ENCODE measurements around the gene TMEM120A. TPM values are rescaled to one million over a fixed set of nuclear protein-coding genes. Genes with fewer than 3 reads are reported as not detected.

TMEM120A gene
- polyA plus RNA-seq, 1 donor (not counting 4 experiments of a cell fraction or from before 2014, with no cell fraction given): 47.0 TPM

DNA sequence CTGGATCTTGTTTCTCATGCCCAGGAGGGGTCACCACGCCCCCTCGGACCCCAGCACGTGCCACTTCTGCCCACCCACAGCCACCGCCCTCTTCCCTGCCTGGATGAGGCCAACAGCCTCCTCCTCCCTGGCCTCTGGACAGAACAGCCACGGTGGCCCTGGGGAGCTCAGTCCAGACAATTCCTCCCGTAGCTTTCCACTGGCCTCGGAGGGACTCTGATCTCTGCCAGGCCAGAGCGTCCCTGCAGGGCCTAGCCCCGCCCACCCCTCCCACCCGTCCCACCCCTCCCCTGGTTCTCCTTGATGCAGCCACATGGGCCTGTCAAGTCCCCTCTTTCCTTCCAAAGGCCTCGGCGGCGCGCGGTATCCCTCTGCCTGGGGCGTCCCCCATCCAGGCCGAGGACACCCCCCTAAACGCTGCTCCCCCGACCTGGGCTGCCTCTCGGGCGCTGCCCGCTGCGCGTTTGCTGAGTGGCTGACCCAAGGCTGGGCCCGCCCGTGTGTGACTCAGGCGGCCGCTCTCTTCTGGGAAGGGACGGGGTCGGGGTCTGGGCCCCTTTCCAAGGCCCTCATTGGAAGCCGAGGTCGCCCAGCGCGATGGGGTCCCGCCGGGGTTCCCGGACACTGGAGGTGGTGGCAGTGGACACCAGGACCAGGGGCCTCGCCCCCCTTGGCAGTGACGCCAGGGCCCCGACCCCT is 557 bp downstream of the TMEM120A start:
- TF ChIP-seq EZH2 (IDR thresholded peaks at IDR 0.05; ENCODE audit: low read length) (no peak), CTCF (optimal IDR thresholded peaks at IDR 0.05 in 1 of 3, IDR thresholded peaks at IDR 0.05 in 1 of 3, conservative IDR thresholded peaks at IDR 0.05 in 1 of 3; ENCODE audit: extremely low read depth in 1 of 3, insufficient read depth in 2 of 3, low read length in 3 of 3) (no peak)
- DNase-seq (ENCODE audit: low read depth, low spot score) (no peak), FAIRE-seq (no peak)
- Histone ChIP-seq H3K9ac (ENCODE audit: control insufficient read depth, extremely low read depth, insufficient read depth, low read length) (peak overlapping the region; percentile 72), H3K79me2 (ENCODE audit: control insufficient read depth, insufficient read depth, low read length) (no peaks in the 10 kb centered on the region), H3K36me3 (ENCODE audit: control insufficient read depth in 2 of 2, extremely low read depth in 1 of 2, insufficient read depth in 2 of 2, low read length in 2 of 2) (peaks cover 9 to 11% of the 10 kb centered on the region in 2 experiments), H3K9me3 (ENCODE audit: control insufficient read depth, low read depth, low read length) (no peaks in the 10 kb centered on the region), H3K27me3 (ENCODE audit: control insufficient read depth, extremely low read depth, insufficient read depth, low read length) (no peaks in the 10 kb centered on the region), H3K4me1 (ENCODE audit: control insufficient read depth, extremely low read depth, insufficient read depth, low read length) (peaks cover 4% of the 10 kb centered on the region), H2AFZ (ENCODE audit: control insufficient read depth, low read length) (peak overlapping the region; percentile 53), H3K9me1 (ENCODE audit: control insufficient read depth, extremely low read depth, insufficient read depth, low read length) (no peaks in the 10 kb centered on the region), H4K20me1 (ENCODE audit: control insufficient read depth, extremely low read depth, insufficient read depth, low read length) (no peaks in the 10 kb centered on the region), H3K4me2 (ENCODE audit: control insufficient read depth, extremely low read depth, insufficient read depth, low read depth, low read length) (peak overlapping the region; percentile 87), H3K4me3 (ENCODE audit: control insufficient read depth in 2 of 3, extremely low read depth in 1 of 3, insufficient read depth in 2 of 3, low read depth in 1 of 3, low read length in 3 of 3) (peak overlapping the region; percentile 76 to 82 (median 78)), H3K27ac (ENCODE audit: control insufficient read depth, insufficient read depth, low read length) (peak overlapping the region; percentile 31)
- dilution Hi-C loops (cut with MboI; ENCODE audit: extremely low pct_ligation_motif_present, low sequenced_read_pairs): no loop called here

DNA sequence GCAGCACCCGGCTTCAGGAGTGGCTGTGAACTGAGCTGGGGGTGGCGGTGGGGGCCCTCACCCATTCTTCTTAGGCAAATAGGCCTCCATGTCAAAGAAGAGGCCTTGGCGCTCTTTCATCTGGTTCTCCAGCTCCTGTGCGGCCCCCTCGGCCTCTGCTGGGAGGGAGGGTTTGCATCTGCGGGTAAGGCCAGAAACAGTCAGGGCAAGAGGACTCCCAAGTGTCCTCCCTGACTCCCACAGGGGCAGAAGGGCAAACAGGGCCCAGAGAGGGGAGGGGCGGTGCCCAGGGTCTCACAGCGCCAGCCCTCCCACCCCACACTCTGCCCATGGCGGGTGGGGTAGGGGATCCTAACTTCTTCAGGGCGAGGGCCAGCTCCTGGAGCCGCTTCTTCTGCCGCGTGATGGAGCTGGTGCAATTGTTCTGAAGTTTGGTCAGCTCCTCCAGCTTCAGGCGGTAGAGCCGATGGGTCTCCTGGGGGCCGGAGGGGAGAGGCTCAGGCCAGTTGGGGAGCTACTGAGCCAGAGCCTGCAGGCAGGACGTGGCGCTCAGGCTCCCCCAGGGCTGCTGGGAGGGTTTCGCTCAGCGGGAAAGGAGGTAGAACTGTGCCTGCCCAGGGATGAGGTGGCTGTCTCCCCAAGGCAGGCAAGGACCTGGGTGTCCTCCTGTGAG is 2.2 kb downstream of the TMEM120A start:
- Histone ChIP-seq H3K4me2 (ENCODE audit: control insufficient read depth, extremely low read depth, insufficient read depth, low read depth, low read length) (no peak overlapping the region), H3K4me3 (ENCODE audit: control insufficient read depth in 2 of 3, extremely low read depth in 1 of 3, insufficient read depth in 2 of 3, low read depth in 1 of 3, low read length in 3 of 3) (no peak overlapping the region), H4K20me1 (ENCODE audit: control insufficient read depth, extremely low read depth, insufficient read depth, low read length) (no peaks in the 10 kb centered on the region), H3K36me3 (ENCODE audit: control insufficient read depth in 2 of 2, extremely low read depth in 1 of 2, insufficient read depth in 2 of 2, low read length in 2 of 2) (peaks cover 11 to 12% of the 10 kb centered on the region in 2 experiments), H3K27ac (ENCODE audit: control insufficient read depth, insufficient read depth, low read length) (no peak overlapping the region), H3K79me2 (ENCODE audit: control insufficient read depth, insufficient read depth, low read length) (no peaks in the 10 kb centered on the region), H3K9ac (ENCODE audit: control insufficient read depth, extremely low read depth, insufficient read depth, low read length) (no peak overlapping the region), H2AFZ (ENCODE audit: control insufficient read depth, low read length) (no peak overlapping the region), H3K9me1 (ENCODE audit: control insufficient read depth, extremely low read depth, insufficient read depth, low read length) (no peaks in the 10 kb centered on the region), H3K4me1 (ENCODE audit: control insufficient read depth, extremely low read depth, insufficient read depth, low read length) (peaks cover 4% of the 10 kb centered on the region), H3K27me3 (ENCODE audit: control insufficient read depth, extremely low read depth, insufficient read depth, low read length) (no peaks in the 10 kb centered on the region), H3K9me3 (ENCODE audit: control insufficient read depth, low read depth, low read length) (no peaks in the 10 kb centered on the region)
- FAIRE-seq (no peak), DNase-seq (ENCODE audit: low read depth, low spot score) (no peak)
- TF ChIP-seq CTCF (optimal IDR thresholded peaks at IDR 0.05 in 1 of 3, IDR thresholded peaks at IDR 0.05 in 1 of 3, conservative IDR thresholded peaks at IDR 0.05 in 1 of 3; ENCODE audit: extremely low read depth in 1 of 3, insufficient read depth in 2 of 3, low read length in 3 of 3) (no peak), EZH2 (IDR thresholded peaks at IDR 0.05; ENCODE audit: low read length) (no peak)
- dilution Hi-C loops (cut with MboI; ENCODE audit: extremely low pct_ligation_motif_present, low sequenced_read_pairs): no loop called here

All from keratinocyte (primary cell).